Measurements from ENCODE around the gene CFAP58. TPM values are rescaled to one million over a fixed set of nuclear protein-coding genes. Genes with fewer than 3 reads are reported as not detected.

The CFAP58 gene
- total RNA-seq, 1 experiment from 2014 or later = 0.63 TPM

- H3K4me2 ChIP-seq (ENCODE audit: insufficient read depth, insufficient read length, low read length) = no peak overlapping the region
- H3K56ac ChIP-seq (ENCODE audit: insufficient read length, low read depth, low read length) = no peak overlapping the region
- Mint-ChIP-seq H3K36me3 (ENCODE audit: insufficient read depth in 1 of 3, low read depth in 3 of 3) (peaks cover 0 to 4% (median 0%) of the 10 kb centered on the region in 3 experiments; a peak in 2 of 7 replicates), H3K27me3 (ENCODE audit: low read depth) (peaks cover 8% of the 10 kb centered on the region), H3K9me3 (0 out of 5 replicates have a peak, but pooled peaks cover 0 to 3% of the 10 kb centered on the region in 2 experiments), H3K4me3 (no peak overlapping the region), H3K27ac (peak overlapping the region in 2 of 3 experiments; percentile 50 to 66; a peak in 3 of 7 replicates), H3K4me1 (peaks cover 8 to 21% of the 10 kb centered on the region in 2 experiments)
- H2BK5ac ChIP-seq (ENCODE audit: insufficient read length, low read length) = no peak overlapping the region
- no peak overlapping the region for H3T11ph ChIP-seq (ENCODE audit: low read length)
- no peak overlapping the region for H2AFZ ChIP-seq (ENCODE audit: low read length)
- H4K20me1 ChIP-seq (ENCODE audit: control insufficient read depth, insufficient read depth, insufficient read length) = no peaks in the 10 kb centered on the region
- H3K9me3 ChIP-seq (ENCODE audit: control insufficient read depth, low read depth, low read length) = no peaks in the 10 kb centered on the region
- no peak overlapping the region for H3K4ac ChIP-seq (ENCODE audit: low read depth, low read length)
- no peak overlapping the region for H3K14ac ChIP-seq (ENCODE audit: insufficient read depth, low read length)
- no peak overlapping the region for H4K91ac ChIP-seq (ENCODE audit: insufficient read length, low read depth, low read length)
- no peak overlapping the region for H3K9ac ChIP-seq (ENCODE audit: extremely low read depth, insufficient read length, low read length)
- H2AK5ac ChIP-seq (ENCODE audit: insufficient read length, low read length) = no peak overlapping the region
- no peak overlapping the region for H3K23ac ChIP-seq (ENCODE audit: insufficient read length, low read depth, low read length)
- no peak overlapping the region for H3K27ac ChIP-seq (ENCODE audit: insufficient read length, low read depth, low read length)
- no peaks in the 10 kb centered on the region for H3K79me2 ChIP-seq (ENCODE audit: insufficient read depth, low read length)
- TF ChIP-seq CTCF (conservative IDR thresholded peaks at IDR 0.05) = no peak
- no peak overlapping the region for H2BK15ac ChIP-seq (ENCODE audit: low read depth, low read length)
- DNase-seq = no peak
- H2BK20ac ChIP-seq (ENCODE audit: low read depth, low read length, poor library complexity, severe bottlenecking) = no peak overlapping the region
- no peak overlapping the region for H4K8ac ChIP-seq (replicated peaks; ENCODE audit: insufficient read length, low read depth, low read length)
- H2BK120ac ChIP-seq (ENCODE audit: low read depth, low read length, poor library complexity, severe bottlenecking) = no peak overlapping the region
- no CpG with 5 or more reads among the region's 2 CpGs for whole genome bisulfite sequencing (ENCODE audit: extremely low coverage, insufficient read length, low lambda C conversion rate)
- H3K18ac ChIP-seq (ENCODE audit: insufficient read length, low read depth, low read length) = no peak overlapping the region
- H4K5ac ChIP-seq (ENCODE audit: insufficient read length, low read depth, low read length) = no peak overlapping the region
- no peaks in the 10 kb centered on the region for H3K79me1 ChIP-seq (ENCODE audit: insufficient read depth, low read depth, low read length, poor library complexity, severe bottlenecking)
- no peak overlapping the region for H2BK12ac ChIP-seq (ENCODE audit: insufficient read length, low read depth, low read length)
- no peaks in the 10 kb centered on the region for H3K27me3 ChIP-seq (ENCODE audit: insufficient read depth, low read length)
- H3K23me2 ChIP-seq (ENCODE audit: insufficient read length, low read depth, low read length, poor library complexity, severe bottlenecking) = no peaks in the 10 kb centered on the region
- no peaks in the 10 kb centered on the region for H3K4me1 ChIP-seq (ENCODE audit: insufficient read depth, low read length)
These were observed 134.8 kb downstream of the CFAP58 start for GRCh38 chr10:104488439-104488832.
